Stimulated activated effector memory CD8-positive, alpha-beta T cell treated with anti-CD3 and anti-CD28 coated beads, Interleukin-12 subunit alpha, Interleukin-12 subunit beta, amount 100 ng/mL, for 72 hours (primary cell): ENCODE measurements around the gene NPIPB12.
"Not testable (repeated sequence)": the region's sequence is repeated elsewhere in the genome, so short reads cannot be mapped to it uniquely, and the experiment has no call there.

Experiments
- ATAC-seq: fragments of 150-1000 bp; cut with Tn5 transposase; 2 replicates; pipeline ENCODE4 v1.10.0; 2021
- DNase-seq, 2 donors: peaks; one replicate each; pipeline ENCODE4 v3.0.0; 2021 to 2022; ENCODE audit warnings: low spot score in 2 of 2
- H3K27ac Mint-ChIP-seq: one replicate; pipeline ENCODE4 v1.8.0; 2022; ENCODE audit warnings: mild to moderate bottlenecking, mixed read lengths
- H3K36me3 Mint-ChIP-seq: one replicate; pipeline ENCODE4 v1.8.0; 2022; ENCODE audit warnings: mild to moderate bottlenecking, mixed read lengths
- H3K4me1 Mint-ChIP-seq: one replicate; pipeline ENCODE4 v1.8.0; 2022; ENCODE audit warnings: mixed read lengths
- H3K4me3 Mint-ChIP-seq: one replicate; pipeline ENCODE4 v1.8.0; 2022; ENCODE audit warnings: mild to moderate bottlenecking, mixed read lengths
- H3K9me3 Mint-ChIP-seq: one replicate; pipeline ENCODE4 v1.8.0; 2022; ENCODE audit warnings: mixed read lengths

Gene NPIPB12

GRCh38 chr16:29506308-29506707 lies at the start of gene NPIPB12:
Gene NPIPB12 (minus strand): TSS chr16:29506408.
- H3K36me3 Mint-ChIP-seq, H3K4me3 Mint-ChIP-seq, ATAC-seq, DNase-seq, H3K27ac Mint-ChIP-seq, H3K4me1 Mint-ChIP-seq, H3K9me3 Mint-ChIP-seq: not testable (repeated sequence)

GRCh38 chr16:29521520-29521919 lies 15.3 kb upstream of the NPIPB12 start:
- not testable (repeated sequence) for H3K4me1 Mint-ChIP-seq, H3K27ac Mint-ChIP-seq, H3K36me3 Mint-ChIP-seq, H3K4me3 Mint-ChIP-seq, DNase-seq, ATAC-seq, H3K9me3 Mint-ChIP-seq

DNA sequence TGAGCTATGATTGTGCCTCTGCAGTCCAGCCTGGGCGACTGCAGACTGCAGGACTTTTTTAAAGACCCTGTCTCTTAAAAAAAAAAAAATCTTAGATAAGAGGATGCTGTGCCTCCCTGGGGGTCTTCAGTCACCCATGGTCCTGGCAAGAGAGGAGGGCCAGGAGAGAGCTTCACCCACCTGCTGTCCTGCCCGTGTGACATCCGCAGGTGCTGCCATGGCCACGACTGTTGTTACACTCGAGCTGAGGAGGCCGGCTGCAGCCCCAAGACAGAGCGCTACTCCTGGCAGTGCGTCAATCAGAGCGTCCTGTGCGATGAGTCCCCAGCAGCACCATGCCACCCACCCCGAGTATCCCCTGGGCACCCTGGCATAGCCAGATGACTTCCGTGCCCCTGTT lies 23.9 kb downstream of the NPIPB12 start:
- not testable (repeated sequence) for H3K27ac Mint-ChIP-seq, ATAC-seq, H3K9me3 Mint-ChIP-seq, DNase-seq, H3K4me1 Mint-ChIP-seq, H3K36me3 Mint-ChIP-seq, H3K4me3 Mint-ChIP-seq

- not testable (repeated sequence) for H3K27ac Mint-ChIP-seq, H3K9me3 Mint-ChIP-seq, DNase-seq, H3K4me1 Mint-ChIP-seq, H3K4me3 Mint-ChIP-seq, H3K36me3 Mint-ChIP-seq
- ATAC-seq = peak; percentile 60
Observed at GRCh38 chr16:29472065-29472464, 34.1 kb downstream of the NPIPB12 start.

GRCh38 chr16:29469660-29470059 lies 36.5 kb downstream of the NPIPB12 start:
- H3K27ac Mint-ChIP-seq, H3K4me3 Mint-ChIP-seq, H3K4me1 Mint-ChIP-seq, H3K36me3 Mint-ChIP-seq, H3K9me3 Mint-ChIP-seq: not testable (repeated sequence)
- ATAC-seq = peak; percentile 30
- DNase-seq = peak in 1 of 2 donors; percentile 58

- H3K27ac Mint-ChIP-seq, H3K9me3 Mint-ChIP-seq, H3K4me1 Mint-ChIP-seq, H3K36me3 Mint-ChIP-seq, H3K4me3 Mint-ChIP-seq, DNase-seq: not testable (repeated sequence)
- ATAC-seq = peak; percentile 24
Observed at GRCh38 chr16:29467654-29468366, 38.4 kb downstream of the NPIPB12 start.

DNA sequence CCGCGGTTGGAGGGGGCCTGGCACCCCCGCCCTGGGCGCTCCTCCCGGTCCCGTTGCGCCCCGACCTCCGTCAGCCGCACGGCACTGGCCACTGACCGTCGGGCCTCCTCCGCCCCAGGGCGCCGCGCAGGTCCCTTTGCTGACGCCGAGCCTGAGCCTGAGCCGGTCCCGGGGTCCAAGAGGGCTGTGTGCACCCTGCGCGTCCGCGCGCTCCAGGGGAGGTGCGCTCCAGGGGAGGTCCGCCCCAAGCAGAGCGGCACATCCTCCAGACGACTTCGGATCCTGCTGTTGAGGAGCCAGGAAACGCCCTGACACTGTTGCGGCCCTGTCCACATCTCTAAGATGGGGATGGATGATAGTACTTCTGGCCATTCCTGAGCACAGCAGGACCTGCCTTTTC lies 39.3 kb downstream of the NPIPB12 start:
- not testable (repeated sequence) for H3K4me3 Mint-ChIP-seq, DNase-seq, H3K27ac Mint-ChIP-seq, H3K9me3 Mint-ChIP-seq, H3K4me1 Mint-ChIP-seq, H3K36me3 Mint-ChIP-seq
- ATAC-seq = peak; percentile 71

DNA sequence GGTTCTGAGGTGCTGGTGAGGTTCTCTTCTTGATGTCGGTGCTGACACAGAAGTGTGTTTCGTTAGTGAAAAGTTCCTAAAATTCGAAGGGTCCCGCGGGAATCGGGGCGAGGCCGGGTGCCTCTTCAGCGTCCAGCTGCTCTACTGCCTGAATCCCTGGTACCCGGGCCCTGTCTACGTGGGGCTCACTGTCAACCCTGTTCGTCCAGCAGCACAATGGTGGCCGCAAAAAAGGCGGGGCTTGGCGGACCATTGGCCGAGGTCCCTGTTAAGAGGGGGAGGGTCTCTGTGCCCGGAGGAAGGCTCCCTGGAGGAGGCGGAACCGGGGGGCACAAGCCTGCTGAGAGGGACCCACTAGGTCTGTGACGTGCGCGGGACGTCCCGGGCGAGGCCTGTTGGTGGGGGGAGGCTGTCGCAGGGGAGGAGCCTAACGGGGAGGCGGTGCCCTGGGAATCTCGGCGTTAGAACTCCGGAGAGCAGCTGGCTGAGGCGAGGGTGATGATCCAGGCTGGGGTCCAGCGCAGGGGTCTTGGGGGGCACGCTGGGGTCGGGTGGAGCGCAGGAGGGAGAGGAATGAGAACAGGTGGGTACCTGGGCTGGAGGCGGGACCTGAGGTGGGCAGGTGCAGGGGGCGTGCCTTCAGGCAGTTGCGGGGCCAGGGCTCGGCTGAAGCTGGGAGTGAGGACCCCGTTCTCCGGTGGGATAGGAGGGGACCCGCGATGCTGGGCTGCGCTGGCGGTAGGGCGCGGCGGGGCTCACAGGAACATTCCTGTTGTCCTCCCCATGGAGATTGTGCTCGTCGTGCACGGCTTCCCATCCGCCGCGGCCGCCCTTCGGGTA lies 40.0 kb downstream of the NPIPB12 start:
- DNase-seq, H3K27ac Mint-ChIP-seq, H3K4me3 Mint-ChIP-seq, H3K9me3 Mint-ChIP-seq, H3K36me3 Mint-ChIP-seq, H3K4me1 Mint-ChIP-seq: not testable (repeated sequence)
- peak; percentile 70 for ATAC-seq

DNA sequence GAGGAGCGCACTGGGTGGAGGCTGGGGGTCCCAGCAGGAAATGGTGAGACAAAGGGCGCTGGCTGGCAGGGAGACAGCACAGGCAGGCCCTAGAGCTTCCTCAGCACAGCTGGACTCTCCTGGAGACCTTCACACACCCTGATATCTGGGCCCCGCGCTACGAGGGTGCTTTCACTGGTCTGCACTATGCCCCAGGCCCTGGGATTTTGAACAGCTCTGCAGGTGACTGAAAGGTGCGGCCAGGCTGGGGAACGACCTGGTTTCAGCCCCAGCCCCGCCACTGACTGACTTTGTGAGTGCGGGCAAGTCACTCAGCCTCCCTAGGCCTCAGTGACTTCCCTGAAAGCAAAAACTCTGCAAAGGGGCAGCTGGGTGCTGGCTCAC lies 45.6 kb downstream of the NPIPB12 start:
- ATAC-seq, DNase-seq, H3K36me3 Mint-ChIP-seq, H3K9me3 Mint-ChIP-seq, H3K27ac Mint-ChIP-seq, H3K4me3 Mint-ChIP-seq, H3K4me1 Mint-ChIP-seq: not testable (repeated sequence)

DNA sequence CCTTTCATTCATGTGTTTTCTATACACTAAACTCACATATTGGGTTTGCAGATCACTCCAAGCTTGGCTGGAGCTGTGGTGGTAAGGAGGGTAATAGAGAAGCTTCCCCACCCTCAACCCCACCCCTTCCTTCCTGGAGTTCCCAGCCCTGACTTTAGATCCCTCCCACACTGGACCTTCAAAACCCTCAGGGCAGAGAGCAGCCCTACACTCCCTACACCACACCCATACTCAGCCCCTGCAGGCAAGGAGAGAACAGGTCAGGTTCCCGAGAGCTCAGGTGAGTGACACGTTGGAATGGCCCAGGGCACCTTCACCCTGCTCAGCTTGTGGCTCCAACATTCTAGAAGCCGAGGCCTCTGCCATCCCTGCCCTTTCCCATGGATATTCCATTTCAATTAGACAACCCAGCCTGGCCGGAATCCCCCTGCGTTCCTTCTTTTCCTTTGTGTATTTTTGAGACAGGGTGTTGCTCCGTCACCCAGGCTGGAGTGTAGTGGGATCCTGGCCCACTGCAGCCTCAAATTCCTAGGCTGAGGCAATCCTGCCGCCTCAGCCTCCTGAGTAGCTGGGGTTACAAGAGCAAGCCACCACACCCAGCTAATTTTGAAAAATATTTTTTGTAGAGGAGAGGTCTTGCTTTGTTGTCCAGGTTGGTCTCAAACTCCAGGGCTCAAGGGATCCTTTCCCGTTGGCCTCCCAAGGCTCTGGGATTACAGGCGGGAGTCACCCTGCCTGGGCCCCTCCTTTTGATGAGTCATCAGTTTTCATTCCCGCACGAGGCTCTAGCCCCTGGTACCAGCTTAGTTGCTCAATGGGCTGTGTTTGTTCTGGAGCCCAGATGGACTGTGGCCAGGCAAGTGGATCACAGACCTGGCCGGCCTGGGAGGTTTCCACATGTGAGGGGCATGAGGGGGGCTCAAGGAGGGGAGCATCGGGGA lies 46.2 kb downstream of the NPIPB12 start, which contains the start of gene SULT1A4:
TSS of gene SULT1A4 (plus strand) at position 208 of the 941 bp plus-strand sequence. CDS start 1,473 bp downstream, outside the sequence.
- ATAC-seq, H3K27ac Mint-ChIP-seq, H3K4me1 Mint-ChIP-seq, H3K9me3 Mint-ChIP-seq, DNase-seq, H3K36me3 Mint-ChIP-seq, H3K4me3 Mint-ChIP-seq: not testable (repeated sequence)

- H3K27ac Mint-ChIP-seq, H3K36me3 Mint-ChIP-seq, H3K4me3 Mint-ChIP-seq, H3K9me3 Mint-ChIP-seq, H3K4me1 Mint-ChIP-seq, ATAC-seq, DNase-seq: not testable (repeated sequence)
Observed at GRCh38 chr16:29457660-29458059, 48.5 kb downstream of the NPIPB12 start.

GRCh38 chr16:29454828-29455227 lies 51.4 kb downstream of the NPIPB12 start:
- DNase-seq, H3K9me3 Mint-ChIP-seq, H3K4me3 Mint-ChIP-seq, H3K36me3 Mint-ChIP-seq, H3K27ac Mint-ChIP-seq, H3K4me1 Mint-ChIP-seq: not testable (repeated sequence)
- ATAC-seq = peak; percentile 86

DNA sequence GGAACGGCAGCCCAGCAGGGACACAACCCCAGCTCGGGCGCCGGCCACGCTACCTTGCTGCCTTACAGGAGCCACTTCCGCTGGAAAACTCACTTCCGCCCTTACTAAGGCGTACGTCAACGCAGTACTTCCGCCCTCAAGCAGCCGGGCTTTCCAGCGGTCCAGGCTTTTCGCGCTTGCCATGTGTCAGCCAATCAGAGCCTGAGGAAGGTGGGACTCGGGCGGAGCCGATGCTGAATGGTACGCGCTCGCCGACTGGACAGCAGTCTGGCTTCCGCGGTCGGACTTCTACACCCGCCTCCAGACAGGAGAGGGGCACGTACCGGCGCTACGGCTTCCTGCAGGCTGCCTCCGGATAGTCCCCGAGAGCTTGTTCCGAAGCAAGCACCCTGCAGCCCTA lies 51.9 kb downstream of the NPIPB12 start, which contains the start of the genes BOLA2 and SLX1B:
TSS of gene BOLA2 (minus strand) at position 83 of the 400 bp plus-strand sequence. CDS start 98 bp downstream, outside the sequence.
TSS of gene SLX1B (plus strand) at position 265 of the 400 bp plus-strand sequence.
- ATAC-seq = peak; percentile 91
- H3K27ac Mint-ChIP-seq = not testable (repeated sequence)

GRCh38 chr16:29453754-29454153 lies 52.5 kb downstream of the NPIPB12 start:
- ATAC-seq = peak; percentile 14
- DNase-seq, H3K27ac Mint-ChIP-seq, H3K9me3 Mint-ChIP-seq, H3K4me3 Mint-ChIP-seq, H3K4me1 Mint-ChIP-seq, H3K36me3 Mint-ChIP-seq: not testable (repeated sequence)

More for the DNA sequence above, 51.9 kb downstream of the NPIPB12 start, which contains the start of the genes BOLA2 and SLX1B:
- not testable (repeated sequence) for DNase-seq, H3K4me1 Mint-ChIP-seq, H3K4me3 Mint-ChIP-seq, H3K9me3 Mint-ChIP-seq, H3K36me3 Mint-ChIP-seq
